Measurements from ENCODE around the gene SGCA. TPM values are rescaled to one million over a fixed set of nuclear protein-coding genes. Genes with fewer than 3 reads are reported as not detected.

Gene SGCA
- total RNA-seq, 1 experiment from 2014 or later, result not detected

DNA sequence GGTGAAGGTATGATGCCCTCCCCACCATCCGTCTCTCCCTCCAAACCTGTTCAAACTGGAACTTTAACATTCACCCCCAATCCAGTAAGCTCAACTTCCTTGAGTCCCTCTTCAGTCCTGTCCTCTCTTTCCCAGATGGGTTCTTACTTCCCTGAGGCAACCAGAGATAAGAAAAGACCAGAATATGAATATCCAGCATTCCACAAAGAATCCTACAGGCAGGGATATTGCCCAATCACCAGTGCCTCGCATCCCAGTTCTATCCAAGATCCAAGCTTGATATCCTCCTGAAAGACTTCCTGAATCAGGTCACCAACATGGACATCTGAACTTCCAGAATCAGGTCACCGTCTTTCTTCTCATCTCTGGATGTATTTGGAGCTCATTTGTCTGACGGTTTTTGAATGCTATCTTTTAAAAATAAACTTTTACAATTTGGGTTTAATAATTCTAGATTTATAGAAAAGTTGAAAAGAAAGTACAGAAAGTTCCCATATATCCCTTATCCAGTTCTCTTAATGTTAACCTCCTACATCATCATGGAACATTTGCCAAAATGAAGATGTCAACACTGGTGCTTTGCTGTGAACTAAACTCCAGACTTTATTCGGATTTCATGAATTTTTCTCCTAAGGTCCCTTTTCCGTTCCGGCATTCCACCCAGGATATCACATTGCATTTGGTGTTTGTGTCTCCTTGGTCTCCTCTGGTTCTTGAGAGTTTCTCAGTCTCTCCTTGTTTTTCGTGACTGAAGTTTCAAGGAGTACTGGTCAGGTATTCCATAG, 49.4 kb downstream of the SGCA start:
- H3K27ac Mint-ChIP-seq (ENCODE audit: low read depth, unreplicated experiment), result no peak overlapping the region
- CTCF ChIA-PET, result interaction anchor here (0.6 to 8.1 kb wide), 5 partner anchors 14 to 82 kb away, joined by 3 to 43 read pairs (median 3); partner anchors contain the start of genes COL1A1 and TMEM92
- H3K27me3 Mint-ChIP-seq (ENCODE audit: insufficient read depth, unreplicated experiment), result no peaks in the 10 kb centered on the region
- H3K9me3 Mint-ChIP-seq (ENCODE audit: unreplicated experiment), result no peaks in the 10 kb centered on the region
- no TSS peak for BruUV-seq (replicated peaks)
- H3K4me3 Mint-ChIP-seq (ENCODE audit: unreplicated experiment), result no peak overlapping the region
- intact Hi-C loops (cut with micrococcal nuclease), result no loop called here
- DNase-seq (ENCODE audit: unreplicated experiment), result no peak
- peaks cover 35% of the 10 kb centered on the region for H3K4me1 Mint-ChIP-seq (ENCODE audit: insufficient read depth, unreplicated experiment)
- POLR2A ChIA-PET, result interaction anchor here (0.6 to 1.1 kb wide), 3 partner anchors 26 to 75 kb away, joined by 3 to 4 read pairs (median 3); no protein-coding TSS in a partner anchor
- H3K36me3 Mint-ChIP-seq (ENCODE audit: insufficient read depth, unreplicated experiment), result no peaks in the 10 kb centered on the region
- TF ChIP-seq, protein P1, sequence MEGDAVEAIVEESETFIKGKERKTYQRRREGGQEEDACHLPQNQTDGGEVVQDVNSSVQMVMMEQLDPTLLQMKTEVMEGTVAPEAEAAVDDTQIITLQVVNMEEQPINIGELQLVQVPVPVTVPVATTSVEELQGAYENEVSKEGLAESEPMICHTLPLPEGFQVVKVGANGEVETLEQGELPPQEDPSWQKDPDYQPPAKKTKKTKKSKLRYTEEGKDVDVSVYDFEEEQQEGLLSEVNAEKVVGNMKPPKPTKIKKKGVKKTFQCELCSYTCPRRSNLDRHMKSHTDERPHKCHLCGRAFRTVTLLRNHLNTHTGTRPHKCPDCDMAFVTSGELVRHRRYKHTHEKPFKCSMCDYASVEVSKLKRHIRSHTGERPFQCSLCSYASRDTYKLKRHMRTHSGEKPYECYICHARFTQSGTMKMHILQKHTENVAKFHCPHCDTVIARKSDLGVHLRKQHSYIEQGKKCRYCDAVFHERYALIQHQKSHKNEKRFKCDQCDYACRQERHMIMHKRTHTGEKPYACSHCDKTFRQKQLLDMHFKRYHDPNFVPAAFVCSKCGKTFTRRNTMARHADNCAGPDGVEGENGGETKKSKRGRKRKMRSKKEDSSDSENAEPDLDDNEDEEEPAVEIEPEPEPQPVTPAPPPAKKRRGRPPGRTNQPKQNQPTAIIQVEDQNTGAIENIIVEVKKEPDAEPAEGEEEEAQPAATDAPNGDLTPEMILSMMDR (IDR thresholded peaks at IDR 0.05; ENCODE audit: unreplicated experiment), result no peak

DNA sequence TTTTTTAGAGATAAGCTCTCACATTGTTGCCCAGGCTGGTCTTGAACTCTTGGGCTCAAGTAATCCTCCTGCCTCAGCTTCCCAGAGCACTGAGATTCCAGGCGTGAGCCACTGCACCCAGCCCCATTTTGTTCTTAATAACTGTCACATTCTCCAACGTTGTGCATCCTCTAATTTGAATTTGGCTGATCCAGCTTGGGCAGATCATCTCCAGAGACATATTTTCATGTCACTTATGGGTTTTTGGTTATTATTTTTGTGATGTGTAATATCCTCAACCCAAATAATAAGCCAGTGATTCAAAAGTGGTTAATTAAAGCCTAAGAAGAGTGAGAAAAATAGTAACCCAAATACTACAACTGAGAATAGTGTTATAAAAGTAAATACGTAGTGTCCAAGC, 51.8 kb downstream of the SGCA start:
- Mint-ChIP-seq H3K9me3 (ENCODE audit: unreplicated experiment) (no peaks in the 10 kb centered on the region), H3K4me1 (ENCODE audit: insufficient read depth, unreplicated experiment) (peaks cover 38% of the 10 kb centered on the region), H3K27ac (ENCODE audit: low read depth, unreplicated experiment) (no peak overlapping the region), H3K36me3 (ENCODE audit: insufficient read depth, unreplicated experiment) (no peaks in the 10 kb centered on the region), H3K27me3 (ENCODE audit: insufficient read depth, unreplicated experiment) (no peaks in the 10 kb centered on the region), H3K4me3 (ENCODE audit: unreplicated experiment) (no peak overlapping the region)
- TF ChIP-seq, protein P1 (IDR thresholded peaks at IDR 0.05; ENCODE audit: unreplicated experiment), result no peak
- ChIA-PET CTCF (interaction anchor here (0.6 to 8.1 kb wide), 4 partner anchors 17 to 120 kb away, joined by 3 to 43 read pairs (median 5); partner anchors contain the start of gene COL1A1), POLR2A (interaction anchor here (0.6 kb wide), 2 partner anchors 16 to 86 kb away, joined by 3 read pairs; partner anchors contain the start of gene COL1A1)
- intact Hi-C loops (cut with micrococcal nuclease), result no loop called here
- no TSS peak for BruUV-seq (replicated peaks)
- no peak for DNase-seq (ENCODE audit: unreplicated experiment)

DNA sequence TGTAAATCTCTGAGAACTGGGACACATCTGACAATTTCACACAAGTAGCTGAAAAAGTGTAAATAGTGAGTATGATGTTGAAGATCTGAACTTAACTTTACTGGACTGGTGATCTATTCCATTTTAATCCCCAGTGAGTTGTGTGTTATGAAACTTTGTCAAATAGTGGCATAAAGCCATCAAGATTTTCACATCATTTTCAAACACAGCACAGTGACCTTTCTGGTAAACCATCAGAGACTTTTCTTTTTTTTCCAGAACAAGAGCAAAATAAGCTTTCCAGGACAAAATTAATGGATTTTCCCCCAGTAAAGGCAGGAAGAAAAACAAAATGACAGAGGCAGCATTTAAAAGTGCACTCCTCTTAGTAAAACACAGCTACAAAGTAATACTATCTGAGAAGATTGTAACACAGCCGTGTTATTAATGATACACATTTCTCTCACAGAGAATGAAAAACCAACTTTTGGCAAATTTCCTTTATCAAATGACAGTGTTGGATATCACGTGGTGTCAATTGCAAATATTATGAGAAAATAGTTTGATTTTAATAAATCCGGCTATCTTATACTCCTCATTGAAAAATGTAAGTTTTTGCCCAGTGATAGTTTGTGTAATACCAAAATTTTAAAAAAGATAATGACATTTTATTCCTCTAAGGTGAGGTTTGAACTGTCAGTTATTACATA, 52.4 kb downstream of the SGCA start:
- POLR2A ChIA-PET, result interaction anchor here (0.6 to 1.9 kb wide), 2 partner anchors 16 to 17 kb away, joined by 3 read pairs; partner anchors contain the start of gene COL1A1
- Mint-ChIP-seq H3K27me3 (ENCODE audit: insufficient read depth, unreplicated experiment) (no peaks in the 10 kb centered on the region), H3K4me3 (ENCODE audit: unreplicated experiment) (no peak overlapping the region), H3K4me1 (ENCODE audit: insufficient read depth, unreplicated experiment) (peaks cover 38% of the 10 kb centered on the region), H3K9me3 (ENCODE audit: unreplicated experiment) (no peaks in the 10 kb centered on the region), H3K27ac (ENCODE audit: low read depth, unreplicated experiment) (no peak overlapping the region), H3K36me3 (ENCODE audit: insufficient read depth, unreplicated experiment) (no peaks in the 10 kb centered on the region)
- TF ChIP-seq, protein P1 (IDR thresholded peaks at IDR 0.05; ENCODE audit: unreplicated experiment), result no peak
- peak; percentile 30 for DNase-seq (ENCODE audit: unreplicated experiment)
- CTCF ChIA-PET, result interaction anchor here (0.6 to 8.1 kb wide), 6 partner anchors 17 to 121 kb away, joined by 3 to 43 read pairs (median 5); partner anchors contain the start of gene COL1A1
- no TSS peak for BruUV-seq (replicated peaks)
- intact Hi-C loops (cut with micrococcal nuclease), result no loop called here
